ENCODE measurements around the gene AGBL4. TPM values are rescaled to one million over a fixed set of nuclear protein-coding genes. Genes with fewer than 3 reads are reported as not detected.

The AGBL4 gene
- total and polyA plus RNA-seq, 9 of the 15 experiments (the other 6 are each of a cell fraction or from before 2014, with no cell fraction given): 0.11 TPM; not detected in 7

DNA sequence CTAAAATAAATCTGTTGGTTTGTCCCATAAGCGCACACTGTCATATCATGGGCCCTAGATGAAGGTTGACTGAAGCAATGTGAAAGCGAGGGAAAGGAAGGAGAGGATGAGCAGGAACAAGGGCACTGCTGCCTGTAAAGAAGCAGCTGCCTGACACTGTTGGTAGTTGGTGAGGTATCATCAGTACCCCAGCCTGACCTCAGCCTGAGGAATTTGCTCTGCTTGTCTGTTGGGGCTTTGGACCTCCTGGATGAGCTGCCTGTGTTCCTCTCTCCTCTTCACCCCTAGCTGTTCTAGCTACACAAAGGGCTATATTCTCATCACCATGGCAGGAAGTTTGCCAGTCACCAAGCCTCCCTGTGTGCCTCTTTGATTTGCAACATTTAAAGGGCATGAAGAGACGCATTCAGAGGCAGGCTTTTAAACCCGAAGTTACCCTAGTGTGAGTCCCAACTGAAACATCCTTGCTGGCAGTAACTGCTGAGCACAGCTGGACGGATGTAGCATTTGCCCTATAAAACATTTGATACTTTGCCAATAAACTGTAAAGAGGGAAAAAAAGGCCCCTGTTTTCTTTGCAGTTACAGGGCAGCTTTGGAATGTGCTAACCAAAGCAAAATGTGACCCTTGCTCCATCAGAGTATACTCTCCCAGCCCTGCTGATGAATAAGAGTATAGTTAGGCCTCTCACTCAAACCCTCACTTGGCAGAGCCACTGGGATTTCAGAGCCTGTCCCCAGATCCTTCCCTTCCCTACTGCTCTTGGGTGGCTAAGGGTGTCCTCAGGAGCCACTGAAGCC lies 1529.6 kb downstream of the AGBL4 start:
- in situ Hi-C loops (cut with MboI): no loop called here

More for the DNA sequence above, 1529.6 kb downstream of the AGBL4 start:
- TF ChIP-seq SIN3A (IDR thresholded peaks at IDR 0.05; ENCODE audit: borderline replicate concordance in 2 of 2, control insufficient read depth in 1 of 2, low read depth in 2 of 2, low read length in 2 of 2) (no peak), NEUROD1 (IDR thresholded peaks at IDR 0.05; ENCODE audit: borderline replicate concordance, low read depth, low read length, partially characterized antibody) (no peak), E2F3 (CRISPR knock-in tag; IDR thresholded peaks at IDR 0.05) (no peak), NBN (IDR thresholded peaks at IDR 0.05; ENCODE audit: low read depth) (no peak), ZNF584 (CRISPR knock-in tag; IDR thresholded peaks at IDR 0.05; ENCODE audit: low read depth) (no peak), SMAD1 (IDR thresholded peaks at IDR 0.05; ENCODE audit: low read depth, low read length, partially characterized antibody) (no peak), RBM17 (IDR thresholded peaks at IDR 0.05; ENCODE audit: borderline replicate concordance, low read depth, low read length) (no peak), MAFG (tag; conservative IDR thresholded peaks at IDR 0.05) (no peak), RBM25 (IDR thresholded peaks at IDR 0.05; ENCODE audit: low read depth, low read length, severe bottlenecking) (no peak)
- TF ChIP-seq, protein P1, sequence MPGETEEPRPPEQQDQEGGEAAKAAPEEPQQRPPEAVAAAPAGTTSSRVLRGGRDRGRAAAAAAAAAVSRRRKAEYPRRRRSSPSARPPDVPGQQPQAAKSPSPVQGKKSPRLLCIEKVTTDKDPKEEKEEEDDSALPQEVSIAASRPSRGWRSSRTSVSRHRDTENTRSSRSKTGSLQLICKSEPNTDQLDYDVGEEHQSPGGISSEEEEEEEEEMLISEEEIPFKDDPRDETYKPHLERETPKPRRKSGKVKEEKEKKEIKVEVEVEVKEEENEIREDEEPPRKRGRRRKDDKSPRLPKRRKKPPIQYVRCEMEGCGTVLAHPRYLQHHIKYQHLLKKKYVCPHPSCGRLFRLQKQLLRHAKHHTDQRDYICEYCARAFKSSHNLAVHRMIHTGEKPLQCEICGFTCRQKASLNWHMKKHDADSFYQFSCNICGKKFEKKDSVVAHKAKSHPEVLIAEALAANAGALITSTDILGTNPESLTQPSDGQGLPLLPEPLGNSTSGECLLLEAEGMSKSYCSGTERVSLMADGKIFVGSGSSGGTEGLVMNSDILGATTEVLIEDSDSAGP (CRISPR knock-in tag; IDR thresholded peaks at IDR 0.05): no peak
- ATAC-seq (no peak), DNase-seq (ENCODE audit: extremely low read depth in 1 of 4, low spot score in 3 of 4) (no peak), FAIRE-seq (no peak)
- H3K4me2 ChIP-seq (ENCODE audit: insufficient read depth, low read length): no peak overlapping the region
- no peaks in the 10 kb centered on the region for H3K36me3 ChIP-seq (ENCODE audit: control insufficient read depth, insufficient read depth, low read length)
- POLR2A ChIA-PET: no interaction called here
- H4K20me1 ChIP-seq (replicated peaks; ENCODE audit: control insufficient read depth, insufficient read depth, low read length): no peaks in the 10 kb centered on the region
- no peaks in the 10 kb centered on the region for H3K9me3 ChIP-seq (replicated peaks; ENCODE audit: control insufficient read depth, insufficient read depth, low read depth, low read length)
- H3K79me2 ChIP-seq (ENCODE audit: control insufficient read depth, insufficient read depth, low read length): no peaks in the 10 kb centered on the region
- 0% methylated on average over 5 of the region's 5 CpGs for WGBS (ENCODE audit: insufficient coverage, low coverage, missing lambda C conversion rate)
- intact Hi-C loops (cut with micrococcal nuclease): loop anchor here (10.0 kb wide), 1 partner anchor 289 kb away; no protein-coding TSS in a partner anchor
- H3K4me3 ChIP-seq: no peak overlapping the region
- H3K9me1 ChIP-seq (ENCODE audit: control insufficient read depth, insufficient read depth, low read length): no peaks in the 10 kb centered on the region
- BruUV-seq (replicated peaks): no TSS peak
- no peaks in the 10 kb centered on the region for H3K27me3 ChIP-seq (ENCODE audit: control insufficient read depth in 2 of 2, insufficient read depth in 2 of 2, low read length in 2 of 2)
- no peak overlapping the region for H3K9ac ChIP-seq (ENCODE audit: insufficient read depth in 1 of 2, low read depth in 2 of 2, low read length in 2 of 2)
- no peaks in the 10 kb centered on the region for H3K4me1 ChIP-seq (replicated peaks in 1 of 2; ENCODE audit: control insufficient read depth in 2 of 2, insufficient read depth in 2 of 2, low read length in 2 of 2)
- CTCF ChIA-PET (ENCODE audit: low intra/inter-chr PET ratio): no interaction called here
- no peak overlapping the region for H3K27ac ChIP-seq (ENCODE audit: extremely low read depth, low read depth, low read length)
- no peak overlapping the region for H2AFZ ChIP-seq (ENCODE audit: low read depth, low read length)
